Bronchial epithelial cell (primary cell): ENCODE data around the gene GPATCH8. TPM values are rescaled to one million over a fixed set of nuclear protein-coding genes. Genes with fewer than 3 reads are reported as not detected.

Experiments
- DNase-seq: peaks from one replicate; pipeline ENCODE4 v3.0.0-alpha.2; 2010; ENCODE audit warnings: low read depth
- FAIRE-seq: peaks from 2 replicates; lab custom pipeline; 2011; peaks lifted over from hg19 to GRCh38; lab: Jason Lieb, UNC
- H3K27me3 ChIP-seq: 2 replicates; pipeline ENCODE4 v1.5.1; 2011; ENCODE audit warnings: low read length; ENCODE audit not compliant: control insufficient read depth, insufficient read depth
- H3K36me3 ChIP-seq: 2 replicates; pipeline ENCODE4 v1.5.1; 2011; ENCODE audit warnings: low read length; ENCODE audit not compliant: control insufficient read depth, insufficient read depth
- H3K4me3 ChIP-seq: 2 replicates; pipeline ENCODE4 v1.5.1; 2011; ENCODE audit warnings: mild to moderate bottlenecking, low read depth, low read length, control low read depth
- CTCF ChIP-seq: IDR thresholded peaks from 2 replicates; pipeline ENCODE4 v1.5.1; 2011; ENCODE audit warnings: mild to moderate bottlenecking, moderate library complexity, low read length, control low read depth, inconsistent platforms; ENCODE audit not compliant: insufficient read depth, severe bottlenecking
- total RNA-seq: library from RNA; depleted of rRNA; stranded (reverse); fragments of >200 nt; gene quantifications from 2 replicates; pipeline ENCODE4 v1.2.1, GENCODE V29; 2014

GPATCH8 gene
- total RNA-seq, 1 donor from 2014 or later, result 14.2 TPM

GRCh38 chr17:44448412-44448811, 54.8 kb downstream of the GPATCH8 start:
- Histone ChIP-seq H3K36me3 (no peaks in the 10 kb centered on the region), H3K27me3 (no peaks in the 10 kb centered on the region), H3K4me3 (no peak overlapping the region)
- FAIRE-seq (no peak), DNase-seq (no peak)
- no peak for TF ChIP-seq CTCF

DNA sequence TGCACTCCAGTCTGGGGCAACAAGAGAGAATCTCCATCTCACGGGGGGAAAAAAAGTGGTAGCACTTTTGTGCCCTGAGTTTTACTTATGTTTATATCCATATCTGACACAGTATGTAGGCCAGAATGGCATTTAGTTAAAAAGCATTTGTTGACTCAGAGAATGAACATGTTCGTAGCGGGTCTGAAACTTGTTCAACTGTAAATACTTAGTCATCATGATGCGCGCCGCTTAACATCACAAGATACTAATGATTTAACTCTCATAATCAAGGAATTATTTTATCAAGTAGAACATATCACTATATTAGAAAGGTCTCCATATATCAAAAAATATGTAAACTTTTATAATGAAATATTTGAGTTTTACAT, 58.5 kb downstream of the GPATCH8 start:
- no peaks in the 10 kb centered on the region for H3K27me3 ChIP-seq
- no peak overlapping the region for H3K4me3 ChIP-seq
- DNase-seq (peak; percentile 93), FAIRE-seq (no peak)
- no peak for TF ChIP-seq CTCF
- no peaks in the 10 kb centered on the region for H3K36me3 ChIP-seq

DNA sequence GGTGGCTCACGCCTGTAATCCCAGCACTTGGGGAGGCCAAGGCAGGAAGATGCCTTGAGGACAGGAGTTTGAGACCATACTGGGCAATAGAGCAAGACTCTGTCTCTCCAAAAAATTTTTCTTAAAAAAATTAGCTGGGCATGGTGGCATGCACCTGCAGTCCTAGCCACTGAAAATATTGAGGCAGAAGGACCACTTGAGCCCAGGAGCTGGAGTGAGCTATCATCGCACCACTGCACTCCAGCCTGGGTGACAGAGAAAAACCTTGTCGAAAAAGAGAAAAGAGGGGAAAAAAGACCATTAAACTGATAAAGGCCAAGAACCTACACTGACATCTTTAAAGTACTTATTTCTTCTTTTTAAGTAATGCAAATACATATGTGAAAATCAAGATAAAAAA, 60.4 kb downstream of the GPATCH8 start:
- no peak for DNase-seq
- no peak for FAIRE-seq
- Histone ChIP-seq H3K27me3 (no peaks in the 10 kb centered on the region), H3K36me3 (no peaks in the 10 kb centered on the region), H3K4me3 (no peak overlapping the region)
- TF ChIP-seq CTCF, result no peak

DNA sequence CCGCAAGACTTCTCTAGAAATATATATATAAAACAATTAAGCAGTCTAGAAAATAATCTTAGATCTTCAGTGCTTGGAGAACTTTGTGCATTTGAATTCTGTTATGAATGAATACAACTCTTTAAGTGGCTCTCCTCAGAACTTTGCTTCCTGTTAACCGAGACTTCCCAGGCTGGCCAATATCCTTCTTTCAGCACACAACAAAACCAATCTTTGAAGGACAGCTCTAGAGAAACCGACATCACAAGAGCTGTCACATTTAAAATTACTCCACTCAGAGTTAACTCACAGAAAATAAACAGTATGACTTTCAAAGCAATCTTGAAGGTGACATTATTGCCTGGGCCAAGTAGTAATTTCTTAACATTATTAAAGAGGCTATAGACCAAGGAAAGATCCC, 64.0 kb downstream of the GPATCH8 start:
- no peak for FAIRE-seq
- H3K36me3 ChIP-seq, result peaks cover 7% of the 10 kb centered on the region

GRCh38 chr17:44438636-44439035, 64.6 kb downstream of the GPATCH8 start:
- peaks cover 9% of the 10 kb centered on the region for H3K36me3 ChIP-seq
- no peak for DNase-seq
- no peak for FAIRE-seq
- TF ChIP-seq CTCF, result no peak
- H3K4me3 ChIP-seq, result no peak overlapping the region
- H3K27me3 ChIP-seq, result no peaks in the 10 kb centered on the region

More for the DNA sequence above, 64.0 kb downstream of the GPATCH8 start:
- TF ChIP-seq CTCF, result no peak
- Histone ChIP-seq H3K27me3 (no peaks in the 10 kb centered on the region), H3K4me3 (no peak overlapping the region)
- no peak for DNase-seq

GRCh38 chr17:44436336-44436735, 66.9 kb downstream of the GPATCH8 start:
- Histone ChIP-seq H3K4me3 (no peak overlapping the region), H3K27me3 (no peaks in the 10 kb centered on the region), H3K36me3 (peaks cover 10% of the 10 kb centered on the region)
- DNase-seq (no peak), FAIRE-seq (no peak)
- TF ChIP-seq CTCF, result no peak
